HepG2 (cell line): ENCODE results near the gene TMEM217. TPM values are rescaled to one million over a fixed set of nuclear protein-coding genes. Genes with fewer than 3 reads are reported as not detected.
A peak's percentile ranks its signal among the peaks of the same experiment; 100 is the strongest.

Experiments
- AGO2 ChIP-seq: fragments of 200-400 bp; formaldehyde crosslinking; optimal IDR thresholded peaks from 2 replicates; pipeline ENCODE3; 2017; ENCODE audit warnings: mild to moderate bottlenecking, low read depth, low read length, moderate library complexity
- DMAP1 ChIP-seq: IDR thresholded peaks from 2 replicates; pipeline ENCODE4 v1.6.1; 2016
- JUND ChIP-seq: sonication (generic); formaldehyde crosslinking; IDR thresholded peaks from 2 replicates; pipeline ENCODE4 v1.8.0; 2022; ENCODE audit warnings: mild to moderate bottlenecking, missing genetic modification reagents
- MED8 ChIP-seq: sonication (generic); formaldehyde crosslinking; IDR thresholded peaks from 2 replicates; pipeline ENCODE4 v1.8.1; 2023; ENCODE audit warnings: mild to moderate bottlenecking, missing genetic modification reagents; ENCODE audit not compliant: insufficient replicate concordance
- TIGD3 ChIP-seq: sonication (generic); formaldehyde crosslinking; IDR thresholded peaks from 2 replicates; pipeline ENCODE4 v1.5.1; 2020; ENCODE audit warnings: mild to moderate bottlenecking, missing genetic modification reagents, borderline replicate concordance
- TSC22D2 ChIP-seq: sonication (generic); formaldehyde crosslinking; IDR thresholded peaks from 2 replicates; pipeline ENCODE4 v1.5.1; 2020; ENCODE audit warnings: missing genetic modification reagents, mild to moderate bottlenecking, borderline replicate concordance
- ZBTB20 ChIP-seq: sonication (generic); formaldehyde crosslinking; IDR thresholded peaks from 2 replicates; pipeline ENCODE4 v1.8.1; 2023; ENCODE audit warnings: missing genetic modification reagents, low read depth, mild to moderate bottlenecking, borderline replicate concordance
- ZBTB39 ChIP-seq: sonication (generic); formaldehyde crosslinking; IDR thresholded peaks from 2 replicates; pipeline ENCODE4 v1.5.0; 2020; ENCODE audit warnings: missing genetic modification reagents
- ZBTB49 ChIP-seq: sonication (generic); formaldehyde crosslinking; IDR thresholded peaks from 2 replicates; pipeline ENCODE4 v1.4.0; 2020; ENCODE audit warnings: missing genetic modification reagents, borderline replicate concordance
- ZNF12 ChIP-seq: sonication (generic); formaldehyde crosslinking; IDR thresholded peaks from 2 replicates; pipeline ENCODE4 v1.5.0; 2020; ENCODE audit warnings: missing genetic modification reagents
- ZNF20 ChIP-seq: sonication (generic); formaldehyde crosslinking; IDR thresholded peaks from 2 replicates; pipeline ENCODE4 v1.4.0; 2020; ENCODE audit warnings: mild to moderate bottlenecking, moderate library complexity, missing genetic modification reagents
- ZNF512B ChIP-seq: sonication (generic); formaldehyde crosslinking; IDR thresholded peaks from 2 replicates; pipeline ENCODE4 v1.5.1; 2020; ENCODE audit warnings: missing genetic modification reagents, mild to moderate bottlenecking, borderline replicate concordance
- ZNF572 ChIP-seq: sonication (generic); formaldehyde crosslinking; IDR thresholded peaks from 2 replicates; pipeline ENCODE4 v1.5.1; 2020; ENCODE audit warnings: mild to moderate bottlenecking, missing genetic modification reagents
- ZNF775 ChIP-seq: sonication (generic); formaldehyde crosslinking; IDR thresholded peaks from 2 replicates; pipeline ENCODE4 v1.4.0; 2020; ENCODE audit warnings: missing genetic modification reagents, mild to moderate bottlenecking, moderate library complexity, borderline replicate concordance
- ZNF777 ChIP-seq: sonication (generic); formaldehyde crosslinking; IDR thresholded peaks from 2 replicates; pipeline ENCODE4 v1.4.0; 2020; ENCODE audit warnings: missing genetic modification reagents
- ZNF784 ChIP-seq: sonication (generic); formaldehyde crosslinking; IDR thresholded peaks from 2 replicates; pipeline ENCODE4 v1.5.1; 2020; ENCODE audit warnings: missing genetic modification reagents, mild to moderate bottlenecking, borderline replicate concordance
- ZNF816 ChIP-seq: sonication (generic); formaldehyde crosslinking; IDR thresholded peaks from 2 replicates; pipeline ENCODE4 v1.8.0; 2022; ENCODE audit warnings: missing genetic modification reagents, mild to moderate bottlenecking, borderline replicate concordance
- ZSCAN25 ChIP-seq: sonication (generic); formaldehyde crosslinking; IDR thresholded peaks from 2 replicates; pipeline ENCODE4 v1.8.0; 2022; ENCODE audit warnings: mild to moderate bottlenecking, missing genetic modification reagents
- polyA plus RNA-seq, 8 experiments: library from polyadenylated mRNA; depleted of rRNA in 3 of 8; stranded (reverse) in 7 of 8; unstranded in 1 of 8; fragments of >200 nt; fragmentation: Illumina TruSeq in 4 of 8; extraction: Trizol in 4 of 8; gene quantifications; 2 replicates each; pipeline versions ENCODE4 v1.2.1 to v1.2.3, GENCODE V29; 2011 to 2016; ENCODE audit warnings: low read depth in 4 of 8, missing spikeins in 1 of 8, mixed read lengths in 1 of 8; ENCODE audit not compliant: insufficient read depth in 1 of 8
- total RNA-seq, 5 experiments: library from RNA; depleted of rRNA; stranded (reverse); fragments of >200 nt; fragmentation: Illumina TruSeq; extraction: Trizol; gene quantifications; 2 replicates each; pipeline ENCODE4 v1.2.3, GENCODE V29; 2016; ENCODE audit warnings: low read depth in 1 of 5

The TMEM217 gene
- total and polyA plus RNA-seq, 2 of the 13 experiments (the other 11 are each of a cell fraction or from before 2014, with no cell fraction given), result 2.3 to 3.4 TPM

GRCh38 chr6:37257634-37258404 is at the start of gene TMEM217, which contains the start of gene TBC1D22B (continued):
- TF ChIP-seq ZBTB39 (CRISPR knock-in tag) (no peak), ZNF12 (CRISPR knock-in tag) (peak; percentile 39; the same call in 1 of the 2 replicates), TIGD3 (CRISPR knock-in tag) (no peak), ZNF777 (CRISPR knock-in tag) (no peak; the same call in 1 of the 2 replicates), ZBTB49 (peak; percentile 23; the same call in 1 of the 2 replicates), AGO2 (peak; percentile 72), JUND (CRISPR knock-in tag) (peak; percentile 57; the same call in 1 of the 2 replicates), ZNF775 (no peak; the same call in 1 of the 2 replicates), ZNF20 (CRISPR knock-in tag) (no peak), ZNF572 (CRISPR knock-in tag) (0 out of 2 replicates have a peak, but pooled peaks have one; percentile 15), ZNF784 (CRISPR knock-in tag) (0 out of 2 replicates have a peak, but pooled peaks have one; percentile 75), TSC22D2 (CRISPR knock-in tag) (0 out of 2 replicates have a peak, but pooled peaks have one; percentile 26), ZBTB20 (CRISPR knock-in tag) (peak; percentile 74; the same call in 1 of the 2 replicates), DMAP1 (CRISPR knock-in tag) (peak; percentile 87), MED8 (CRISPR knock-in tag) (peak; percentile 80), ZSCAN25 (CRISPR knock-in tag) (peak; percentile 40; the same call in 1 of the 2 replicates), ZNF816 (CRISPR knock-in tag) (peak; percentile 76; the same call in 1 of the 2 replicates), ZNF512B (peak; percentile 90; the same call in 1 of the 2 replicates)
